ENCODE measurements around the gene CEL. TPM values are rescaled to one million over a fixed set of nuclear protein-coding genes. Genes with fewer than 3 reads are reported as not detected.

The CEL gene
- total and polyA plus RNA-seq, 4 donors: 0.30 to 3.5 (median 1.8) TPM

DNA sequence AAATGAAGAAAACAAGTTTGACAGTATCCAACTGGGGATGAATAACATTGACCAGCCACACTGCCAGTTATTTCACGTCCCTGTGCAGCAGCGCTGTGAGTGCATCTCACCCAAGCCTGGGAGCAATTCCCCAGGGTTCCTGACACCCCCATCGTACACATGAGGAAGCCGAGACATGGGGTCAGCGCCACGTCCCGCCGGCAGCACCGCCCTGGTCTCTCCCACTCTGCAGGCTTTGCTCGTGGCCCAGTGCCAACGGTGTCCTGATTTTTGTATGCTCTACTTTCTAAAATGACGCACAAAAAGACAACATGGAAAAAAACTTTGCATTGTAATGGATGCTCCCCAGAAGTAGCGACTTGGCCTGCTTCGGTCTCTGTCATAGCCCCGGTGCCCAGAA, 16.6 kb upstream of the CEL start:
- H3K36me3 ChIP-seq (ENCODE audit: control insufficient read depth, insufficient read depth, low read length): peaks cover 69% of the 10 kb centered on the region
- no peak for DNase-seq (ENCODE audit: low read depth in 4 of 6, low spot score in 6 of 6)

GRCh38 chr9:133046196-133046899, 15.4 kb upstream of the CEL start:
- Histone ChIP-seq H3K4me3 (ENCODE audit: low read depth, low read length) (no peak overlapping the region), H3K36me3 (ENCODE audit: control insufficient read depth, insufficient read depth, low read length) (peaks cover 79% of the 10 kb centered on the region), H3K4me1 (ENCODE audit: control insufficient read depth, insufficient read depth, low read length) (peaks cover 6% of the 10 kb centered on the region), H3K27me3 (ENCODE audit: control insufficient read depth, insufficient read depth, low read length) (no peaks in the 10 kb centered on the region), H3K9me3 (ENCODE audit: control insufficient read depth, insufficient read depth, low read length) (no peaks in the 10 kb centered on the region), H3K27ac (ENCODE audit: low read depth, low read length) (no peak overlapping the region)
- DNase-seq (ENCODE audit: low read depth in 4 of 6, low spot score in 6 of 6): no peak
- WGBS (ENCODE audit: insufficient coverage): 97% methylated on average over 6 of the region's 9 CpGs

More for the DNA sequence above, 16.6 kb upstream of the CEL start:
- Histone ChIP-seq H3K27me3 (ENCODE audit: control insufficient read depth, insufficient read depth, low read length) (no peaks in the 10 kb centered on the region), H3K9me3 (ENCODE audit: control insufficient read depth, insufficient read depth, low read length) (no peaks in the 10 kb centered on the region), H3K4me3 (ENCODE audit: low read depth, low read length) (no peak overlapping the region), H3K4me1 (ENCODE audit: control insufficient read depth, insufficient read depth, low read length) (no peaks in the 10 kb centered on the region), H3K27ac (ENCODE audit: low read depth, low read length) (no peak overlapping the region)
- WGBS (ENCODE audit: insufficient coverage): 98% methylated on average over 14 of the region's 15 CpGs

DNA sequence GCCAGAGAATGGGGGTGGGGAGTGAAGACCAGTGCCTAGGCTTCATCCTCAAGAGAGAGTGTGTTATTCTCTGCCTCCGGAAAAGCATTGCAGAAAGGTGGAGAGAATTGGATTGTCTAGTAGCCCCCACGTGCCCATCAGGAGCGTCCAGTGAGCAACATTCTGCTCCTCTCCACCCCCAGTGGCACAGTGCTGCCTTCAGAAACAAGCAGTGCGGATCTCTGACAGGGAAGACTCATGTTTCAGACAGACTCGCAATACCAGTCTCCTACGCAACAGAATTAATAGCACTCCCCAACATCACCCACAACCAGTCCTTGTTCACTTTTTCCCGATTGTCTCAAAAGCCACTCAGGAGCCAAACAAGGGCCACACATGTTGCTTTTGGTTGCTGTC, 14.9 kb upstream of the CEL start:
- Histone ChIP-seq H3K4me3 (ENCODE audit: low read depth, low read length) (no peak overlapping the region), H3K36me3 (ENCODE audit: control insufficient read depth, insufficient read depth, low read length) (peaks cover 82% of the 10 kb centered on the region), H3K27ac (ENCODE audit: low read depth, low read length) (no peak overlapping the region), H3K9me3 (ENCODE audit: control insufficient read depth, insufficient read depth, low read length) (no peaks in the 10 kb centered on the region), H3K4me1 (ENCODE audit: control insufficient read depth, insufficient read depth, low read length) (peaks cover 6% of the 10 kb centered on the region), H3K27me3 (ENCODE audit: control insufficient read depth, insufficient read depth, low read length) (no peaks in the 10 kb centered on the region)
- no peak for DNase-seq (ENCODE audit: low read depth in 4 of 6, low spot score in 6 of 6)
- 93% methylated on average over 6 of the region's 7 CpGs for WGBS (ENCODE audit: insufficient coverage)

DNA sequence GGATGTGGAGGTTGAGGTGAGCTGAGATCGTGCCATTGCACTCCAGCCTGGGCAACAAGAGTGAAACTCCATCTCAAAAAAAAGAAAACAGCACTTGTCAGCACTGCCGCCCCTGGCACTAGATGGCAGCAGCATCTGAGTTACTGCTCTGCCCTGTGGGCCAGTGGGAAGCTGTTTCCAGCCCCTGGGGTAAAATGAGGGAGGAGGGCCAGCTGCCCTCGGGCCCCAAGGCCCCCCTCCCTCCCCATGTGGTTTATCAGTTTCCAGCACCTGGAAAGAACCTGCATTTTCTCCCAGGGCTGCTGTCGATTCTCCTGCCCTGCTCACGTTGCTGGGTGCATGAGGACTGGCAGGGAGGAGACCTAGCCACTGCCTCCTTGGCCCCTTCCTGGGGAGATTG, 13.2 kb upstream of the CEL start:
- no peaks in the 10 kb centered on the region for H3K9me3 ChIP-seq (ENCODE audit: control insufficient read depth, insufficient read depth, low read length)
- H3K27ac ChIP-seq (ENCODE audit: low read depth, low read length): no peak overlapping the region
- 75% methylated on average over 3 of the region's 5 CpGs for WGBS (ENCODE audit: insufficient coverage)
- H3K4me1 ChIP-seq (ENCODE audit: control insufficient read depth, insufficient read depth, low read length): peaks cover 6% of the 10 kb centered on the region
- H3K27me3 ChIP-seq (ENCODE audit: control insufficient read depth, insufficient read depth, low read length): no peaks in the 10 kb centered on the region
- H3K36me3 ChIP-seq (ENCODE audit: control insufficient read depth, insufficient read depth, low read length): peaks cover 83% of the 10 kb centered on the region
- no peak overlapping the region for H3K4me3 ChIP-seq (ENCODE audit: low read depth, low read length)
- no peak for DNase-seq (ENCODE audit: low read depth in 4 of 6, low spot score in 6 of 6)

DNA sequence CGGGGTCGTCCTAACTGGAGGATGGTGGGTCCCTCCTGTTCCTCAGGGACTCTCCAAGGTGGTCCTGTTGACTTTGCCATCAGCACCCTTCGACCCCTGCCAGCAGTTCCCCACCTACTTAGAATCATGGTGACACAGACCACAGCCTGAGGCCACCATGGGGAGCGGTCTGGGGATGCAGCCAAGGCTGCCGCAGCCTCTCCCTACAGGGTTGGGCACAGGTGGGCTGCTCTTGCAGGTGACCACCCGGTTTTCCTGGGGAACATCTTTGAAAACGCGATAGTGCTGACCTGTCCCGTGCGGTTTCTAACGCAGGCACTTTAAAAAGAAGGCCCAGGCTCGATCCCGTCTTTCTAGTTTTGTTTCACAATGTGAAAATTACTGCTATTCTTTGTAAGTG, 12.7 kb upstream of the CEL start:
- Histone ChIP-seq H3K36me3 (ENCODE audit: control insufficient read depth, insufficient read depth, low read length) (peaks cover 83% of the 10 kb centered on the region), H3K27ac (ENCODE audit: low read depth, low read length) (no peak overlapping the region)

GRCh38 chr9:133050142-133050541, 11.6 kb upstream of the CEL start:
- H3K36me3 ChIP-seq (ENCODE audit: control insufficient read depth, insufficient read depth, low read length): peaks cover 83% of the 10 kb centered on the region
- 81% methylated on average over 6 of the region's 6 CpGs for WGBS (ENCODE audit: insufficient coverage)
- H3K27me3 ChIP-seq (ENCODE audit: control insufficient read depth, insufficient read depth, low read length): no peaks in the 10 kb centered on the region
- H3K9me3 ChIP-seq (ENCODE audit: control insufficient read depth, insufficient read depth, low read length): no peaks in the 10 kb centered on the region
- no peak overlapping the region for H3K4me3 ChIP-seq (ENCODE audit: low read depth, low read length)
- H3K4me1 ChIP-seq (ENCODE audit: control insufficient read depth, insufficient read depth, low read length): peaks cover 6% of the 10 kb centered on the region
- peak in 2 of 6 donors; percentile 1 to 13 for DNase-seq (ENCODE audit: low read depth in 4 of 6, low spot score in 6 of 6)
- H3K27ac ChIP-seq (ENCODE audit: low read depth, low read length): no peak overlapping the region

More for the DNA sequence above, 12.7 kb upstream of the CEL start:
- Histone ChIP-seq H3K27me3 (ENCODE audit: control insufficient read depth, insufficient read depth, low read length) (no peaks in the 10 kb centered on the region), H3K4me1 (ENCODE audit: control insufficient read depth, insufficient read depth, low read length) (peaks cover 6% of the 10 kb centered on the region), H3K9me3 (ENCODE audit: control insufficient read depth, insufficient read depth, low read length) (no peaks in the 10 kb centered on the region), H3K4me3 (ENCODE audit: low read depth, low read length) (no peak overlapping the region)
- no peak for DNase-seq (ENCODE audit: low read depth in 4 of 6, low spot score in 6 of 6)
- 93% methylated on average over 13 of the region's 13 CpGs for WGBS (ENCODE audit: insufficient coverage)

DNA sequence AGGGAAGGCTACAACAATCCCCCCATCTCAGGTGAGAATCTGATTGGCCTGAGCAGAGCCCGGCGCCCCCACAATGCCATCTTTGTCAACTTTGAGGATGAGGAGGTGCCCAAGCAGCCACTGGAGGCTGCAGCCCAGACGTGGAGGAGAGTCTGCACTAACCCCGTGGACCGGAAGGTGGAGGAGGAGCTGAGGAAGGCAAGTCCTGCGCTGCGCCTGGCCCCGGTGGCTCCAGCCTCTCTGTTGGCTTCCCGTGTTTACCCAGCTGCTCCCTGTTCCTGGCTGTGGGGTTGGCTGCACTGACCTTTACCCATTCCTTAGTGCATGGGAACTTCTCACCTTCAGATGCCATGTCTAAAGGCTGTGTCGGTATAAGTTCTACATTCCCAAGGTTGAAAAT, 11.0 kb upstream of the CEL start:
- Histone ChIP-seq H3K27me3 (ENCODE audit: control insufficient read depth, insufficient read depth, low read length) (no peaks in the 10 kb centered on the region), H3K36me3 (ENCODE audit: control insufficient read depth, insufficient read depth, low read length) (peaks cover 83% of the 10 kb centered on the region), H3K4me1 (ENCODE audit: control insufficient read depth, insufficient read depth, low read length) (peaks cover 6% of the 10 kb centered on the region), H3K9me3 (ENCODE audit: control insufficient read depth, insufficient read depth, low read length) (no peaks in the 10 kb centered on the region), H3K27ac (ENCODE audit: low read depth, low read length) (no peak overlapping the region), H3K4me3 (ENCODE audit: low read depth, low read length) (no peak overlapping the region)
- no peak for DNase-seq (ENCODE audit: low read depth in 4 of 6, low spot score in 6 of 6)
- 81% methylated on average over 9 of the region's 10 CpGs for WGBS (ENCODE audit: insufficient coverage)

DNA sequence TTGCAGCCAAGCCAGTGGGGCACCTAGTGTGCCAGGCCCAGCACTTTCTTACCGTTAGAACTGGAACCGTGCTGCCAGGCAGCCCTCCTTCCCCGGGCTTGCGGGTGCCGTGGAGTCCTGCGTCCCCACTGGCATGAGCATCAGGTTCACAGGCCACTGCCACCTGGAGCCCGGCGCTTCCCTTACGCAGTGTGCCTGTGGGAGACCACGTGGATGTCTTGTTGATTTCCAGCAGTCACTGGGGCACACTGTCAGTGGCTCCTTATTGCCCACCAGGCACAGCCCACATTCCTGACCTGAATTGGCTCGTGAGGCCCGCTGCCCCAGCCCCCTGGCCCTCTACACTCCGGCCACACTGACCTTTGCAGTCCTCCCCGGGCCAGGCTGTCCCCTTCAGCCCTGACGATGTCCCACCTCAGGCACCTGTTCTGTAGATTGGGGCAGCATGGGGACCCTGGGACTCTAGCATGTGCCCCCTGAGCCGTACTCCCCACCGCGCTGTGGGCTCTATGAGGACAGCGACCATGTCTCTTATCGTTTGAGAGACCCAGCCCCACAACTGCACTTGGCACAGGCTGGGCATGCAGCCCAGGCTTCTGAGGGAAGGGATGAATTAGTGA, 10.4 kb upstream of the CEL start:
- H3K36me3 ChIP-seq (ENCODE audit: control insufficient read depth, insufficient read depth, low read length): peaks cover 83% of the 10 kb centered on the region

DNA sequence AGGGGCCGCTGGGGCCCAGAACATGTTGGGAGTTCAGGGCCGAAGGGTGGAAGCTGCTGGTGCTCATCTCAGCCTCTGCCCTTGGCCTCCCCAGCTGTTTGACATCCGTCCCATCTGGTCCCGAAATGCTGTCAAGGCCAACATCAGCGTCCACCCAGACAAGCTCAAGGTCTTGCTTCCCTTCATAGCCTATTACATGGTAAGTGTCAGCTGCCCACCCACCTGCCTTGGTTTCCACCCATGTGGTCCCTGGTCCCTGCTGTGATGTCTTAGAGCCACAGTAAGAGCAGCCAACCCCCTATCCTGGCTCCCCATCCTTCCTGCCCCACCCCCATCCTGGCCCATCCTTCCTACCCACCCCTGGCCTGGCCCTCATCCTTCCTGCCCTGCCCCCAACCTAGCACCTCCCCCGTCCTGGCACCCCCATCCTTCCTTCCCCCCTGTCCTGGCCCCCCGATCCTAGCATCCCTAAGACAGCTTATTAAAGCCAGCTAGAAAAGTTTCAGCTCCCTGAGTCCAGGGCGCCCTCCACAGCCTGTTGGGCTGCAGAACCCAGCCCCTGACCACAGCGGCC, 9.7 kb upstream of the CEL start:
- H3K27me3 ChIP-seq (ENCODE audit: control insufficient read depth, insufficient read depth, low read length): no peaks in the 10 kb centered on the region
- 97% methylated on average over 5 of the region's 9 CpGs for WGBS (ENCODE audit: insufficient coverage)
- H3K36me3 ChIP-seq (ENCODE audit: control insufficient read depth, insufficient read depth, low read length): peaks cover 83% of the 10 kb centered on the region
- no peak overlapping the region for H3K4me3 ChIP-seq (ENCODE audit: low read depth, low read length)
- H3K27ac ChIP-seq (ENCODE audit: low read depth, low read length): no peak overlapping the region
- no peaks in the 10 kb centered on the region for H3K9me3 ChIP-seq (ENCODE audit: control insufficient read depth, insufficient read depth, low read length)
- H3K4me1 ChIP-seq (ENCODE audit: control insufficient read depth, insufficient read depth, low read length): peaks cover 6% of the 10 kb centered on the region
- DNase-seq (ENCODE audit: low read depth in 4 of 6, low spot score in 6 of 6): no peak

More for the DNA sequence above, 10.4 kb upstream of the CEL start:
- Histone ChIP-seq H3K27ac (ENCODE audit: low read depth, low read length) (no peak overlapping the region), H3K4me3 (ENCODE audit: low read depth, low read length) (no peak overlapping the region), H3K27me3 (ENCODE audit: control insufficient read depth, insufficient read depth, low read length) (no peaks in the 10 kb centered on the region), H3K4me1 (ENCODE audit: control insufficient read depth, insufficient read depth, low read length) (peaks cover 6% of the 10 kb centered on the region), H3K9me3 (ENCODE audit: control insufficient read depth, insufficient read depth, low read length) (no peaks in the 10 kb centered on the region)
- 96% methylated on average over 19 of the region's 20 CpGs for WGBS (ENCODE audit: insufficient coverage)
- DNase-seq (ENCODE audit: low read depth in 4 of 6, low spot score in 6 of 6): no peak
